Measurements from ENCODE around the gene ABR.
"Not testable (repeated sequence)": the region's sequence is repeated elsewhere in the genome, so short reads cannot be mapped to it uniquely, and the experiment has no call there.

Gene ABR

GRCh38 chr17:1045456-1045855 is 134.3 kb downstream of the ABR start:
- no peak for TF ChIP-seq CTCF (IDR thresholded peaks at IDR 0.05; ENCODE audit: low read depth, low read length)
- DNase-seq (ENCODE audit: extremely low read depth, low read depth): no peak

GRCh38 chr17:1044387-1045009 is 135.3 kb downstream of the ABR start:
- not testable (repeated sequence) for DNase-seq (ENCODE audit: extremely low read depth, low read depth)

GRCh38 chr17:1043601-1044251 is 136.1 kb downstream of the ABR start:
- DNase-seq (ENCODE audit: extremely low read depth, low read depth): no peak
- TF ChIP-seq CTCF (IDR thresholded peaks at IDR 0.05; ENCODE audit: low read depth, low read length): no peak

- no peak for DNase-seq (ENCODE audit: extremely low read depth, low read depth)
- TF ChIP-seq CTCF (IDR thresholded peaks at IDR 0.05; ENCODE audit: low read depth, low read length): no peak
These were observed 137.3 kb downstream of the ABR start for GRCh38 chr17:1042486-1042885.

- TF ChIP-seq CTCF (IDR thresholded peaks at IDR 0.05; ENCODE audit: low read depth, low read length): no peak
- DNase-seq (ENCODE audit: extremely low read depth, low read depth): no peak
These were observed 138.0 kb downstream of the ABR start for GRCh38 chr17:1041746-1042145.

- TF ChIP-seq CTCF (IDR thresholded peaks at IDR 0.05; ENCODE audit: low read depth, low read length): no peak
- no peak for DNase-seq (ENCODE audit: extremely low read depth, low read depth)
These were observed 139.6 kb downstream of the ABR start for GRCh38 chr17:1040216-1040600.

GRCh38 chr17:1039511-1040215 is 140.1 kb downstream of the ABR start:
- no peak for DNase-seq (ENCODE audit: extremely low read depth, low read depth)
- TF ChIP-seq CTCF (IDR thresholded peaks at IDR 0.05; ENCODE audit: low read depth, low read length): no peak
